Measurements from ENCODE around the gene DGLUCY.
"Not testable (repeated sequence)": the region's sequence is repeated elsewhere in the genome, so short reads cannot be mapped to it uniquely, and the experiment has no call there.

The DGLUCY gene

DNA sequence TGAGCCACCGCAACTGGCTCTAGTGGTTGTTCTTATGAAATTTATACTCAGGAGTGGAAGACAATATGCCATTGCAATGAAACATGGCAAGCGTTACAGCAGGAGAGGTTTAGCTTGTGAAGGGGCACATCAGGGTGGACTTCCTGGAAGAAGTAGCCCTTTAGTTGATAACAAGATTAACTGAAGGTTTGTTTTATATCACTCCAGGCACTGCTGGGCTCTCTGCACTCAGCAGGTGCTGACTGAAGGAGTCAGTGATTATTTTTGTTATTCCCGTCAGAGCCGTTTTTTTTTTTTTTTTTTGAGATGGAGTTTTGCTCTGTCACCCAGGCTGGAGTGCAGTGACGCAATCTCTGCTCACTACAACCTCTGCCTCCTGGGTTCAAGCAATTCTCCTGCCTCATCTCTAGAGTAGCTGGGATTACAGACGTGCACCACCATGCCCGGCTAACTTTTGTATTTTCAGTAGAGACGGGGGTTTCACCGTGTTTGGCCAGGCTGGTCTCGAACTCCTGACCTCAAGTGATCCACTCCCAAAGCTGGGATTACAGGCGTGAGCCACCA is 148.2 kb downstream of the DGLUCY start:
- DNase-seq, result no peak

DNA sequence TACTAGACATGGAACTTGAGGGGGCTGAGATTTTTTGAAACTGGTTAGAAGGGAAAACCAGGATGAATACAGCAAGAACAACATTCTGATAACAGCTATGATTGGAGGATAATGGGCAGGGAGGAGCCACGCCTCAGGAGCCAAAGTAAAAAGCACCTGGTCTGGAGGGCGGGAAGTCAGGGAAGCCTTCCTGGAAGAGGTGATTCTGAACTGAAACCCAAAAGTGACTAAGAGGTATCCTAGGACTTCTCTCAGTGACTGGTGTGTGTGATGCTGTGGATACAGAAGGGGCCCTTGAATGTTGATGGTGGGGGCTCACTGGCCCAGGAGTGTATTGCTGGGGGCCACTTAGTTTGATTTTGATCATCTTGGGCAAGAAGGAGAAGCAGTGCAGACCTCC is 149.5 kb downstream of the DGLUCY start:
- DNase-seq, result no peak

- peak; percentile 19 for DNase-seq
Observed at GRCh38 chr14:91264151-91265150, 150.6 kb downstream of the DGLUCY start.

GRCh38 chr14:91265404-91265803 is 151.5 kb downstream of the DGLUCY start:
- no peak for DNase-seq

GRCh38 chr14:91266276-91266675 is 152.4 kb downstream of the DGLUCY start:
- DNase-seq, result not testable (repeated sequence)

- DNase-seq, result no peak
Observed at GRCh38 chr14:91267965-91268437, 154.1 kb downstream of the DGLUCY start.

- no peak for DNase-seq
Observed at GRCh38 chr14:91269076-91269991, 155.5 kb downstream of the DGLUCY start.

DNA sequence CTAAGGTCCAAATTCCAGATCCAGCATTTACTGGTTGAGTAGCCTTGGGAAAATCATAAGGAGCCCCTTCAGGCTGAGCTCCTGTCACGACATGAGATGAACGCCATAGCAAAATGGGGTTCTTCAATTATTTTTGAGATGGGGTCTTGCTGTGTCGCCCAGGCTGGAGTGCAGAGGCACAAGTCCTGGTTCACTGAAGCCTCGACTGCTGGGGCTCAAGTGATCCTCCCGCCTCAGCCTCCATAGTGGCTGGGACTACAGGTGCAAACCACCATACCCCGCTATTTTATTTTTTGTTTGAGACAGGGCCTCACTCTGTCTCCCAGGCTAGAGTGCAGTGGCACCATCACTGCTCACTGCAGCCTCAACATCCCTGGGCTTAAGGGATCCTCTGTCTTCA is 156.3 kb downstream of the DGLUCY start:
- no peak for DNase-seq

GRCh38 chr14:91270619-91271018 is 156.7 kb downstream of the DGLUCY start:
- DNase-seq, result no peak

- no peak for DNase-seq
Observed at GRCh38 chr14:91271639-91272038, 157.8 kb downstream of the DGLUCY start.

GRCh38 chr14:91272341-91273272 is 158.7 kb downstream of the DGLUCY start:
- no peak for DNase-seq

- no peak for DNase-seq
Observed at GRCh38 chr14:91273273-91273884, 159.5 kb downstream of the DGLUCY start.

DNA sequence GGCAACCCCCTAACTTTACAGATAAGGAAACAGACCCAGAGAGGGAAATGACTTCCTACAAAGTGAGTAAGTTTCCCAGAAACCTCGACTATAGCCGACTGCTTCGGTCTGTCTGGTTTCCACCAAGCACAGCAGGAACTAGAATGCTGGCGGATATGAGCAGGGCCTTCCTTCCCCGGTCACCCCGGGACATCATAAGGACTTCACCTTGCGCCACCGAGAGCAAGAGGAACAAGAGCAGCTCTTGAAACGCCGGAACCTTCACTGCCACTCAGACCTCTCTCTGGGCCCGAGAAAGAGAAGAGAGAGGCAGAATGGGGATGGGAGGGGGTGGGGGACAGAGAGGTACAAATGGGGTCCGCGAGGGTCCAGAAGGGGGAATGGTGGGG is 160.0 kb downstream of the DGLUCY start:
- no peak for DNase-seq

DNA sequence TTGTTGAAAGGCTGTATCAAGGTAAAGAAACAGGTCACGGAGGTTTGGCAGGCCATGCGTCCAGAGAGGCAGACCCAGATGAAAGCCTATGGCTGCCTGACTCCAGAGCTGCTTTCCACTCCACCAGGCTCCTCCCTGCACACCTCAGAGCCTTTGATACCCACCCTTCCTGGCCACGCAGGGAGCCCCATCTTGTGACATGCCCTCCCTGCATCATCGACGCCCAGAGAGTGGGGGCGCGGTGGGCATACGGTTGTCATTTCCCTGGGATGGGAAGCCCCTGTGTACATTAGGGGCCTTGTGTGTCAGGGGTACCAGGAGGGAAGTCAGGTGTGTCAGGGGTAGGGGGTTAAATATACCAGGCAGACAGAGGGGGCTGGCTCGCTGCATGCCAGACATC is 160.9 kb downstream of the DGLUCY start:
- no peak for DNase-seq

Data from CD4-positive, alpha-beta T cell treated with Interferon gamma for 1 hour (primary cell).